GM10266 (cell line): ENCODE results near the gene ZNF695.

Experiments
- DNase-seq: peaks from one replicate; pipeline ENCODE4 v3.0.0; 2012; ENCODE audit errors: extremely low spot score
- CTCF ChIP-seq: IDR thresholded peaks from 2 replicates; pipeline ENCODE4 v1.5.1; 2012; ENCODE audit warnings: mild to moderate bottlenecking, low read depth; ENCODE audit not compliant: control insufficient read depth, insufficient read depth; ENCODE audit errors: missing control alignments

Gene ZNF695

GRCh38 chr1:246978785-246979184 is 29.1 kb downstream of the ZNF695 start:
- DNase-seq = no peak
- TF ChIP-seq CTCF = no peak

GRCh38 chr1:246978281-246978680 is 29.6 kb downstream of the ZNF695 start:
- no peak for TF ChIP-seq CTCF
- no peak for DNase-seq

GRCh38 chr1:246971969-246972368 is 35.9 kb downstream of the ZNF695 start:
- TF ChIP-seq CTCF = no peak
- no peak for DNase-seq

- peak; percentile 78 for TF ChIP-seq CTCF
Measured at GRCh38 chr1:246971090-246971721, 36.7 kb downstream of the ZNF695 start.

GRCh38 chr1:246969621-246970020 is 38.2 kb downstream of the ZNF695 start:
- DNase-seq = no peak
- no peak for TF ChIP-seq CTCF

More at GRCh38 chr1:246971090-246971721, 36.7 kb downstream of the ZNF695 start:
- DNase-seq = no peak

GRCh38 chr1:246966502-246966901 is 41.4 kb downstream of the ZNF695 start:
- TF ChIP-seq CTCF = no peak
- no peak for DNase-seq

GRCh38 chr1:246959944-246960693 is 47.7 kb downstream of the ZNF695 start:
- no peak for TF ChIP-seq CTCF
- peak; percentile 36 for DNase-seq
